Osteoblast (primary cell): ENCODE data around the gene CADPS2. TPM values are rescaled to one million over a fixed set of nuclear protein-coding genes. Genes with fewer than 3 reads are reported as not detected.

Source experiments
- DNase-seq: peaks from one replicate; pipeline ENCODE4 v3.0.0; 2011; ENCODE audit warnings: low spot score, mixed read lengths; ENCODE audit not compliant: insufficient read length; ENCODE audit errors: missing footprints
- H2AFZ ChIP-seq: 2 replicates; pipeline ENCODE4 v1.6.0; 2011; ENCODE audit warnings: mild to moderate bottlenecking, low read length
- H3K27ac ChIP-seq: 2 replicates; pipeline ENCODE4 v1.5.1; 2011; ENCODE audit warnings: mild to moderate bottlenecking, low read depth, low read length, moderate library complexity
- H3K27me3 ChIP-seq: 2 replicates; pipeline ENCODE4 v1.6.0; 2012; ENCODE audit warnings: mild to moderate bottlenecking, control low read depth, inconsistent platforms, low read length, moderate library complexity; ENCODE audit not compliant: insufficient read depth
- H3K36me3 ChIP-seq: 2 replicates; pipeline ENCODE4 v1.5.1; 2011; ENCODE audit warnings: mild to moderate bottlenecking, low read length, control low read depth, moderate library complexity; ENCODE audit not compliant: insufficient read depth
- H3K4me1 ChIP-seq: 2 replicates; pipeline ENCODE4 v1.5.1; 2011; ENCODE audit warnings: mild to moderate bottlenecking, low read length, control low read depth, moderate library complexity; ENCODE audit not compliant: insufficient read depth
- H3K4me2 ChIP-seq: 2 replicates; pipeline ENCODE4 v1.6.0; 2011; ENCODE audit warnings: mild to moderate bottlenecking, low read length; ENCODE audit not compliant: insufficient read depth
- H3K4me3 ChIP-seq: fragments of 200-600 bp; sonication (generic); 3 replicates; pipeline ENCODE4 v1.5.1; 2012; ENCODE audit warnings: mild to moderate bottlenecking, low read length, inconsistent platforms; ENCODE audit not compliant: insufficient read depth
- H3K79me2 ChIP-seq: 2 replicates; pipeline ENCODE4 v1.6.0; 2012; ENCODE audit warnings: mild to moderate bottlenecking, low read length, control low read depth, inconsistent platforms; ENCODE audit not compliant: insufficient read depth
- H3K9me3 ChIP-seq: 2 replicates; pipeline ENCODE4 v1.5.1; 2011; ENCODE audit warnings: low read depth, low read length, control low read depth
- H4K20me1 ChIP-seq: 2 replicates; pipeline ENCODE4 v1.6.0; 2012; ENCODE audit warnings: mild to moderate bottlenecking, low read length, control low read depth; ENCODE audit not compliant: insufficient read depth
- total RNA-seq: library from RNA; depleted of rRNA; stranded (reverse); fragments of >200 nt; gene quantifications from 2 replicates; pipeline ENCODE4 v1.2.3, GENCODE V29; 2012
- TF ChIP-seq, protein P1 (sequence below): IDR thresholded peaks from 2 replicates; pipeline ENCODE4 v1.5.1; 2011; ENCODE audit warnings: mild to moderate bottlenecking, low read depth, low read length, moderate library complexity; ENCODE audit errors: extremely low read depth

CADPS2 gene
- total RNA-seq, 1 donor, result 21.7 TPM

DNA sequence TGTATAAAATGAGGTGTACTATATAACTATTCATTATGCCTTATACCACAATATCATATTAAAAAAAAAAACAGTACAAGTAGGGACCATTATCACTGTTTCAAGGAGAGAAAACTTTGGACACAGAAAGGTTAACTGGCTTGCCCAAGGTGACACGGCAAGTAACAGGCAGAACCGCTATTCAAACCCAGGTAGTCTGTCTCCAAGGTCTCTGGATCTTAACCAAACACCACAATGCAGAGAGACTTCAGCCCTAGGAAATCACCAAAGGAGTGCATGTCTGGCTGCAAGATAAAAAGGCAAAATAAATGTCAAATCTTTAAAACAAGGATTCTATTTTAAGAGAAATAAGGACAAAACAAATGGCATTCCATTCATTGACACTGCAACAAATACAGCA lies 56.3 kb downstream of the CADPS2 start:
- DNase-seq, result no peak
- Histone ChIP-seq H3K36me3 (no peaks in the 10 kb centered on the region), H3K4me2 (no peak overlapping the region), H3K27ac (no peak overlapping the region), H4K20me1 (no peaks in the 10 kb centered on the region), H3K27me3 (no peaks in the 10 kb centered on the region), H3K4me1 (no peaks in the 10 kb centered on the region), H3K79me2 (no peaks in the 10 kb centered on the region), H3K9me3 (no peaks in the 10 kb centered on the region), H2AFZ (no peak overlapping the region), H3K4me3 (no peak overlapping the region)
- TF ChIP-seq, protein P1, sequence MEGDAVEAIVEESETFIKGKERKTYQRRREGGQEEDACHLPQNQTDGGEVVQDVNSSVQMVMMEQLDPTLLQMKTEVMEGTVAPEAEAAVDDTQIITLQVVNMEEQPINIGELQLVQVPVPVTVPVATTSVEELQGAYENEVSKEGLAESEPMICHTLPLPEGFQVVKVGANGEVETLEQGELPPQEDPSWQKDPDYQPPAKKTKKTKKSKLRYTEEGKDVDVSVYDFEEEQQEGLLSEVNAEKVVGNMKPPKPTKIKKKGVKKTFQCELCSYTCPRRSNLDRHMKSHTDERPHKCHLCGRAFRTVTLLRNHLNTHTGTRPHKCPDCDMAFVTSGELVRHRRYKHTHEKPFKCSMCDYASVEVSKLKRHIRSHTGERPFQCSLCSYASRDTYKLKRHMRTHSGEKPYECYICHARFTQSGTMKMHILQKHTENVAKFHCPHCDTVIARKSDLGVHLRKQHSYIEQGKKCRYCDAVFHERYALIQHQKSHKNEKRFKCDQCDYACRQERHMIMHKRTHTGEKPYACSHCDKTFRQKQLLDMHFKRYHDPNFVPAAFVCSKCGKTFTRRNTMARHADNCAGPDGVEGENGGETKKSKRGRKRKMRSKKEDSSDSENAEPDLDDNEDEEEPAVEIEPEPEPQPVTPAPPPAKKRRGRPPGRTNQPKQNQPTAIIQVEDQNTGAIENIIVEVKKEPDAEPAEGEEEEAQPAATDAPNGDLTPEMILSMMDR, result no peak

GRCh38 chr7:122827763-122828162 lies 58.5 kb downstream of the CADPS2 start:
- TF ChIP-seq, protein P1, result no peak
- H3K27me3 ChIP-seq, result no peaks in the 10 kb centered on the region
- no peak overlapping the region for H3K27ac ChIP-seq
- DNase-seq, result no peak
- H4K20me1 ChIP-seq, result no peaks in the 10 kb centered on the region
- no peak overlapping the region for H3K4me3 ChIP-seq
- no peak overlapping the region for H2AFZ ChIP-seq
- H3K4me1 ChIP-seq, result no peaks in the 10 kb centered on the region
- H3K4me2 ChIP-seq, result no peak overlapping the region
- H3K79me2 ChIP-seq, result no peaks in the 10 kb centered on the region
- H3K9me3 ChIP-seq, result no peaks in the 10 kb centered on the region
- no peaks in the 10 kb centered on the region for H3K36me3 ChIP-seq

DNA sequence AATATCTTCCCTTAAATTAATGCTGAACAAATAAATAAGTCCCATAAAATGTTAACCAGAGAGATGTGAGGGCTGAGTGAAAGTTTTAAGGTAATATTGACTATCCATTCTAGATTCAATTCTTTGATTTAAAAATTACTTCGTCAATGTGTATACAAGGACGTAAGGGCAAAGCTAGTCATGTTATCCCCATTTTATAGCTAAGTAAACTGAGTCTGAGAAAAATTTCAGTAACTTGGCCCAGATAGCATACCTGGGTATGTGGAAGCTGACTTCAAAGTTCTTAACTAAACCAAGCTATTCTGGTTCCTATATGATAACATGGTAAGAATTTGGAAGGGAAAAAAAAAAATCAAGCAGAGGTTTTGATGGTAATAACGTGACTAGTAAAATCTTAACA lies 72.4 kb downstream of the CADPS2 start:
- Histone ChIP-seq H3K27ac (no peak overlapping the region), H3K4me3 (no peak overlapping the region), H4K20me1 (no peaks in the 10 kb centered on the region), H3K4me2 (no peak overlapping the region), H3K4me1 (no peaks in the 10 kb centered on the region), H3K79me2 (no peaks in the 10 kb centered on the region), H3K27me3 (no peaks in the 10 kb centered on the region), H2AFZ (no peak overlapping the region), H3K9me3 (no peaks in the 10 kb centered on the region), H3K36me3 (no peaks in the 10 kb centered on the region)
- TF ChIP-seq, protein P1, result no peak
- no peak for DNase-seq

DNA sequence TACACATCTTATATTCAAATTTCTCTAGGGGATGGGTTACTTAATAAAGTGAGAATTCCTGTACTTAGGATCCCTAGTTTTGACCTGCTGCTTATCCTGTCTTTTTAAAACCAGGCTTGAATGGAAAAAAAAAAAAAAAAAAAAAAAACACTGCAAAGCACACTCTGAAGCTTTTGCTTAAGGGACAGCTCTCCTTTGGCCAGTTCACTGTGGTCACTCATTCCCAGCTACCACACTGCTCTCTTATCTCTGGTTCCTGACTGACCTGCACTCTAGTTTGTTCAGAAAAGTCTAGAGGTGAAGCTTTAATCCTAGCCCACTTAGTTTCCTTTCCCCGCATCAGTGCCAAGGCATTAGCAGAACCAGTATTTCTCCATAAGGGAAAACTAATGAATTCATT lies 82.4 kb downstream of the CADPS2 start:
- H2AFZ ChIP-seq, result no peak overlapping the region
- no peaks in the 10 kb centered on the region for H3K79me2 ChIP-seq
- H3K4me2 ChIP-seq, result no peak overlapping the region
- H3K36me3 ChIP-seq, result no peaks in the 10 kb centered on the region
- H4K20me1 ChIP-seq, result no peaks in the 10 kb centered on the region
- H3K27me3 ChIP-seq, result no peaks in the 10 kb centered on the region
- no peak overlapping the region for H3K4me3 ChIP-seq
- DNase-seq, result no peak
- TF ChIP-seq, protein P1, result no peak
- no peaks in the 10 kb centered on the region for H3K9me3 ChIP-seq
- H3K27ac ChIP-seq, result no peak overlapping the region
- H3K4me1 ChIP-seq, result no peaks in the 10 kb centered on the region
